Skin of body (tissue), 2 donors: ENCODE data around the gene ALDH1A3. TPM values are rescaled to one million over a fixed set of nuclear protein-coding genes. Genes with fewer than 3 reads are reported as not detected.
"Not testable (repeated sequence)": the region's sequence is repeated elsewhere in the genome, so short reads cannot be mapped to it uniquely, and the experiment has no call there.

Experiments used
- DNase-seq: peaks from one replicate; lab custom pipeline; 2025; lab: John Stamatoyannopoulos, UW
- total RNA-seq: library from RNA; depleted of rRNA; stranded (reverse); fragments of >200 nt; gene quantifications from one replicate; pipeline ENCODE4 v1.2.3, GENCODE V29; 2014

The ALDH1A3 gene
- 26.0 TPM for total RNA-seq

DNA sequence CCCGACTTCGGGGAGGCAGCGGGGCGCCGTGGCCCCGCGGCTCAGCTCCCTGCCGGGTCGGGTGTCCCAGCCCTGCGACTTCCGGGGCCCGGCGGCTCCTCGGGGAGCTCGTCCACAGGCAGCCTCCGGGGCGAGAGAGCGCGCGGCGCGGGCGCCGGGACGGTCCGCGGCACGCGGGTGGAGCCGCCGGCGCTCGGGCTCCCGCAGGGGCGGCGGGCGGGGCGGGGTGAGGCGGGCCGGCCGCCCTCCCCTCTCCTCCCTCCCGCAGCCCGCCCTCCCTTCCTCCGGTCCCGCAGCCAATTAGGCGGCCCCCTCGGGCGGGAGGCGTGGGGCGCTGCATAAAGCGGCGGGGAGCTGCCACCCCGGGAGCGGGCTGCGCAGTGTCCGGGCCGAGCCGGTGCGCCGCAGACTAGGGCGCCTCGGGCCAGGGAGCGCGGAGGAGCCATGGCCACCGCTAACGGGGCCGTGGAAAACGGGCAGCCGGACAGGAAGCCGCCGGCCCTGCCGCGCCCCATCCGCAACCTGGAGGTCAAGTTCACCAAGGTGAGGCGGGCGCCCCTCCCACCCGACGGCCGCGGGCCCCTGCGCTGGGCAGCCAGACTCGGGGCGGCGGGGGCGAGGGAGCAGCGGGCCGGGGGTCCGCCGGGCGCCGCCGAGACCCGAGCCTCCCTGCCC, at the start of gene ALDH1A3:
TSS of gene ALDH1A3 (plus strand) at position 368 of the 675 bp plus-strand sequence. CDS start at position 445, 77 bp downstream.
- no peak for DNase-seq

DNA sequence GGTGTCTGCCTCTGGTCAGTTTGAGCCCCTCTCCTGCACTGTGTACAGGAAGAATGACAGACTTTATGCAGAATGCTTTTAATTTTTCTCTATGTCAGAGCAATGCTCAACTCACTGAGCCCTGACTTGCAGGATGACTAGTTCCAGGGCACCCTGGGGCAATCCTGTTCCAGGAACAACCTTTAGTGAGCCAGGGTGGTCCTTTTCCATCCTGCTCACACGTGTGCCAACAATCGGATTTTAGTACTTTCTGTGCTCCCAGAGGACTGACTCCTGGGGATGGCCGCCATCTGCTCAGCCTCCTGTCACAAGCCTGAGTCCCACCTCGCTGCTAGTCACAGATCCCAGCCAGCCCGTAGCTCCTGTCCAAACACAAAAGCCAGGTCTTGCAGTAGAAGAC, 48.2 kb upstream of the ALDH1A3 start:
- DNase-seq = no peak

GRCh38 chr15:100832149-100832942, 47.3 kb upstream of the ALDH1A3 start:
- no peak for DNase-seq

- no peak for DNase-seq
Measured at GRCh38 chr15:100833417-100834389, 45.9 kb upstream of the ALDH1A3 start.

DNA sequence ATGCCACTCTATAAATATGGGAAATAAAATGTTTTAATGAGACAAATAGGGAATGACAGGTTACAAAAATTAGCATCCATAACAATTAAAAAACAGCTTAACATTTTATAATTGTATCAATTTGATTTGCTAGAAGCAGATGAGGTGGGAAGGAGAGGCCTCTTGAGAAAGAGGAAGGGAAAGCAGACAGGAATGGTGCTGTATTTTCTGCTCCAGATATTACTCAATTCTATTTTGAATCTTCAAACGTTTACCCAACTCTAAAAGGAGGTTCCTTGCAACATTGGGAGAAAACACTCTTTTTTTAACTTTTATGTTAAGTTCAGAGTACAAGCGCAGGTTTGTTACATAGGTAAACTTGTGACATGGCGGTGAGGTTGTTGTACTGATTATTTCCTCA, 44.9 kb upstream of the ALDH1A3 start:
- no peak for DNase-seq

DNA sequence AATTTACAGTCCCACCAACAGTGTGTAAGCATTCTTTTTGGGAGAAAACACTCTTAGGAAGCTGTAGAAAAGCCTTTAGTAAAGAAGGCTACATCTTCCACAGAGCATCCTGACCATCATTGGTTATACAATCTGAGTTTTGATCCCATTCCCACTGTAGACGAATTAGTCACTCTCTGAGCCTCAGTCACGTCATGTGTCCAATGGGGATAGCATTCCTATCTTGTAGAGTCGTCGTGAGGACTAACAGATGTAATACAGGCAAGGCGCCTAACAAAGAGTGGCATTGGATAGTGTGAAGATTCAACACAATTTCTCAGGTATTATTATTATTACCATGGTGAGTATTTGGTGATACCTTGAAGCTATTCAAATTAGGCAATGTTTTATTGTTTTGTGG, 44.0 kb upstream of the ALDH1A3 start:
- DNase-seq = no peak

DNA sequence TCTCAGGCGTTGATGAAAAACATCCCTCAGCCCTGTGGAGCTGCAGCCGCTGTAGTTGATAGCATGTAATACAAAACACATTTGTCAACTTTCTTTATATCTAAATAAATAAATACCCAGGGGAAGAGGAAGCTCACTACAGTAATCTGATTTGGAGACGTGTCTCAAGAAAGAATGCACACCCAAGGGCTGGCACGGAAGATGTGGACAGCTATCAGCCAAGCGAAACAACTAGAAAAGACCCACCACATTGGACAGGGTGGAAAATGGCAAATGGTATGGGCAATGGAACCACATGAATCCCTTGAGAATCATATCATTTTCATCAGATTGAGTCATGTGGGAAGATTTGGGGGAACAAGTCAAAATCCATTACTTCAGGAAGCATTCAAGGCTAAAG, 43.1 kb upstream of the ALDH1A3 start:
- DNase-seq = no peak

- no peak for DNase-seq
Measured at GRCh38 chr15:100841426-100841825, 38.2 kb upstream of the ALDH1A3 start.

- no peak for DNase-seq
Measured at GRCh38 chr15:100842756-100843730, 36.6 kb upstream of the ALDH1A3 start.

- no peak for DNase-seq
Measured at GRCh38 chr15:100844167-100844566, 35.5 kb upstream of the ALDH1A3 start.

DNA sequence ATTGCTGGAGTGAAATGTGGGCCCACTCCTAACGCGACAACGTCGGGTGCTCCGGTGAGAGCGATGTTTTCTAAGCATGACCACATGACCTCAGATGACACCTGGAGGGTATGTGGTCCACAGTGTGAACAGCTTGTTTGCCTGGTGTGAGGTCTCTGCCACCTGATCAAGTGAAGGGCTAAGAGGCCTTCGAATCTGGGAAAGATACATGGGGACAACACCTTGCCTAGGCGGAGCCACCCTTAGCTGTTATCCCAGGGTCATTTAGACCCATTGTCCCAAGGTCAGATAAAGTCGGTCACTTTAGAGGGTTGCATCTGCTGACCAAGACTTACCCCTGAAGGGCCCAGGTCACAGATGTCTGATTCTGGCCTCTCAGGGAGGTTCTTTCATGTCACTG, 34.9 kb upstream of the ALDH1A3 start:
- no peak for DNase-seq

- no peak for DNase-seq
Measured at GRCh38 chr15:100847194-100847593, 32.4 kb upstream of the ALDH1A3 start.

DNA sequence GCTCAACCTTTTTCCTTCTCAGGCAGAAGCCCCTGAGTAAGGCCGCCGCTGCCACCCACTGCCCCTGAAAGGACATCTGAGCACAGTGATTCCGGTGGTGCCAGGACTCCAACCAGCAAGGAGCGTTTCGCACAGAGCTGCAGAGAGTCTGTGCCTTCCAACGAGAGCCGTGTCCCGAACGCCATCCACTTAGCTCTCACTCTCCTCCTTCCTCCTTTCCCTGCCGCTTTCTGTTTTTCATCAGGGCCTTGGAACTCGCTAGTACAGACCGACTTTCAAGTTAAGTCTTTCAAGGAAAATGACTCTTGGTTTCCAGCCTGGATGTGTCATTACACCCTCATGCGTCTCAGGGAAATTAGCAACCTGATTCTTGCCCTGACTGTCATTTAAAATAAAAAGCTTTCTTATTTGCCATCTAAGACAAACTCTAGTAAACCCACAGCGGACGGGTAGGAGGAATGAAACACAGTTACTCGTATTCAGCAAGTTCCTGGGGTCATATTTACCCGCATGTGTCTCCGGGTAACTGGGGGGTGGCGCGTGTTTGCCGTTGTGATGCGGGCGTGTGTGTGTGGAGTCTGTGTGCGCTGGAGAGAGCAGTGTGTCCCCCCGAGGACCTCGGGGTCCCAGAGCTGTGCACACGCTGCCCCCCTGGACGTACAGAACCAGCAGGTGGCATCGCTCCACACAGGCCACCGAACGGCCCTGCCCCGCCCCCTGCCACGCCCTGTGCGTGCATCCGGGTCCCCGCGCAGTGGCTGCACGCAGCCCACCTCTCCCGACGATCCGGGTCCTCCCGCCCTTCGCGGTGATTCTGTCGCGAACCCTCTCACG, 30.4 kb upstream of the ALDH1A3 start:
- DNase-seq = peak; percentile 55

GRCh38 chr15:100849855-100850218, 29.8 kb upstream of the ALDH1A3 start:
- DNase-seq = no peak

DNA sequence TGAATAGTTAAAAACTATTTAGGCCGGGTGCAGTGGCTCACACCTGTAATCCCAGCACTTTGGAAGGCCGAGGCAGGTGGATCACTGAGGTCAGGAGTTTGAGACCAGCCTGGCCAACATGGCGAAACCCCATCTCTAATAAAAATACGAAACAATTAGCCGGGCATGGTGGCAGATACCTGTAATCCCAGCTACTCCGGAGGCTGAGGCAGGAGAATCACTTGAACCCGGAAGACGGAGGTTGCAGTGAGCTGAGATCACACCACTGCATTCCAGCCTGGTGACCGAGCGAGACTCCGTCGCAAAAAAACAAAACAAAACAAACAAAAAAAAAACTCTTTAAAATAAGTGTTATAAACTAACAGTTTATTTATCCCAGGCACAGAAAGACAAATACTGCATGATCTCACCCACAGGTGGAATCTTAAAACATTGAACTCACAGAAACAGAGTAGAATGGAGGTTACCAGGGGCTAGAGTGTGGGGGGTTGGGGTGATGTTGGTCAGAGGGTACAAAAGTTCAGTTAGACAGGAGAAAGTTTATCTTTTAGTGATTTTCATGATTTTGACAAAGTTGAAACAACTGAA, 28.1 kb upstream of the ALDH1A3 start:
- not testable (repeated sequence) for DNase-seq

DNA sequence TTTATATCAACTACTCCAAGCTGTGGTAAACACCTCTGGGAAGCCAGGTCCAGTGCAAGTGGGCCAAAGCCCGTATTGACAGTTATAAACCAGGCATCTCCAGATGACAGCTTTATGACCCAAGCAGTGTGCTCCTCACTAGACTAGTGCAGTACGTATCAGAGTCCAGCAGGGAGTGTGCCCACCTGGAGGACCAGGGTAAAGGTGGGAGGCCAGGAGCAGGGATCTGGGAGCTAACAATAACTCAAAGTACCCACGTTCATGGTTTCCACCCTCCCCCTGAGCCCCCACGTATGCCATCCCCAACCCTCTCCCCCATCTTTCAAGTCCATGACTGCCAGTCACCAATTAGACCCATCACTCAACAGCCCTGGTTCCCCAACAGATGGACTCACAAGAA, 27.0 kb upstream of the ALDH1A3 start:
- no peak for DNase-seq

- DNase-seq = no peak
Measured at GRCh38 chr15:100853676-100854440, 25.8 kb upstream of the ALDH1A3 start.

DNA sequence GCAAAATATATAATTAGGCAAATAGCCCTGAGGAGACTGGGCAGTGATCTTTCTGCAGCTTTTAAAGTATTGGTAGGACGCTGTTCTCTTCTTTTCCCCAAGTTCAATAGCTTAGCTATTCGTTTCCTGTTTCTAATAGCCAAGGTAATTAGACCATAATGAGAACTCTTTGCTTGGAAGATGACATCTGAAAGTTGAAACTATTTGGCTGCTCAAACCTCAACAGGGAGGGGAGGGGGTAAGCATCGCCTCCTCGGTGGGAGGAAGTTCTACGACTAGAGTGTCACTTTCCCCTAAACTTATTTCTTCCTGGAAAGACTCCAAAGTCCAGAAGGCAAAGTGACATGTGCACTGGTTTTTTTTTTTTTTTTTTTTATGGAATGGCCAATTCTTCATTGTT, 22.8 kb upstream of the ALDH1A3 start:
- DNase-seq = no peak

GRCh38 chr15:100858294-100858693, 21.3 kb upstream of the ALDH1A3 start:
- DNase-seq = no peak
